C4-2B (cell line): ENCODE data around the gene CALCOCO1.

Source experiments
- ZFX ChIP-seq: fragments of 450-650 bp; IDR thresholded peaks from 2 replicates; pipeline ENCODE4 v1.6.1; 2017
- TF ChIP-seq, protein P1 (sequence below): fragments of 450-650 bp; conservative IDR thresholded peaks from 2 replicates; pipeline ENCODE4 v1.5.1; 2017; ENCODE audit warnings: mild to moderate bottlenecking

DNA sequence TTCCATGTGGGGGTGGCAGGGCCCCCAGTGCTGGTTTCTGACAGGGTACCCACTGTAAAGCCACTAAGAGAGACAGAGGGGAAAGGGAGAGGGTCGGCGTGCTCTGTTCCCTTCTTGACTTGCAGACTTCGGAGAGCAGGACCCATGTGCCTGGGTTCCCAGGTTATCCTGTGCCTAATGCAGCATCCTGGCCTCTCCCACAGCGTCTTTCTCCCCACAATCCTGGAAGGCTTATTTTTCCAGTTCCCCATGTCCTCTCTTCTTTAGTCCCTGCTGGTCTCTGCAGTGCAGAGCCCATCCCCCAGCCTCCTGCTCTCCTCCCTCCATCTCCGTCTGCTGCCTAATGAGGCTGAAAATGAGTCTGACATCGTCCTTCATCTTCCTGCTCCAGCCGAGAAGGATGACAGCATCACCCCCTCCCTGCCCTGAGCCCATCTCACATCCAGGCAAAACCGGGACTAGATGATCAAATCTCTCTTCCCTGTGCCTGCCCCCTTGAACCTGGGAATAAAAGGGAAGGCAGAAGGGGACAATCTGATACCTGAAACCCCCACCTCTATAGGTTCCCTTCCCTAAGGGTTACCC is 15.1 kb downstream of the CALCOCO1 start:
- TF ChIP-seq, protein P1, sequence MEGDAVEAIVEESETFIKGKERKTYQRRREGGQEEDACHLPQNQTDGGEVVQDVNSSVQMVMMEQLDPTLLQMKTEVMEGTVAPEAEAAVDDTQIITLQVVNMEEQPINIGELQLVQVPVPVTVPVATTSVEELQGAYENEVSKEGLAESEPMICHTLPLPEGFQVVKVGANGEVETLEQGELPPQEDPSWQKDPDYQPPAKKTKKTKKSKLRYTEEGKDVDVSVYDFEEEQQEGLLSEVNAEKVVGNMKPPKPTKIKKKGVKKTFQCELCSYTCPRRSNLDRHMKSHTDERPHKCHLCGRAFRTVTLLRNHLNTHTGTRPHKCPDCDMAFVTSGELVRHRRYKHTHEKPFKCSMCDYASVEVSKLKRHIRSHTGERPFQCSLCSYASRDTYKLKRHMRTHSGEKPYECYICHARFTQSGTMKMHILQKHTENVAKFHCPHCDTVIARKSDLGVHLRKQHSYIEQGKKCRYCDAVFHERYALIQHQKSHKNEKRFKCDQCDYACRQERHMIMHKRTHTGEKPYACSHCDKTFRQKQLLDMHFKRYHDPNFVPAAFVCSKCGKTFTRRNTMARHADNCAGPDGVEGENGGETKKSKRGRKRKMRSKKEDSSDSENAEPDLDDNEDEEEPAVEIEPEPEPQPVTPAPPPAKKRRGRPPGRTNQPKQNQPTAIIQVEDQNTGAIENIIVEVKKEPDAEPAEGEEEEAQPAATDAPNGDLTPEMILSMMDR, result no peak
- no peak for TF ChIP-seq ZFX
